ENCODE measurements around the gene ERC2.

Gene ERC2

GRCh38 chr3:56209982-56210751 lies 258.1 kb downstream of the ERC2 start:
- no peak for DNase-seq
- intact Hi-C loops (cut with DNase I), result no loop called here

GRCh38 chr3:56207922-56208321 lies 260.3 kb downstream of the ERC2 start:
- intact Hi-C loops (cut with DNase I), result no loop called here
- DNase-seq, result no peak

- intact Hi-C loops (cut with DNase I), result no loop called here
- DNase-seq, result no peak
Observed at GRCh38 chr3:56205406-56205805, 262.9 kb downstream of the ERC2 start.

- DNase-seq, result no peak
- intact Hi-C loops (cut with DNase I), result no loop called here
Observed at GRCh38 chr3:56202997-56203396, 265.3 kb downstream of the ERC2 start.

GRCh38 chr3:56201407-56201806 lies 266.9 kb downstream of the ERC2 start:
- no peak for DNase-seq
- intact Hi-C loops (cut with DNase I), result no loop called here

GRCh38 chr3:56200251-56200650 lies 268.0 kb downstream of the ERC2 start:
- intact Hi-C loops (cut with DNase I), result no loop called here
- peak in 40 of 42 donors; percentile 4 to 84 (median 45) for DNase-seq

GRCh38 chr3:56197991-56198390 lies 270.3 kb downstream of the ERC2 start:
- intact Hi-C loops (cut with DNase I), result no loop called here
- DNase-seq, result no peak

GRCh38 chr3:56197259-56197965 lies 270.9 kb downstream of the ERC2 start:
- no peak for DNase-seq

GRCh38 chr3:56196700-56197099 lies 271.6 kb downstream of the ERC2 start:
- intact Hi-C loops (cut with DNase I), result no loop called here

More at GRCh38 chr3:56197259-56197965, 270.9 kb downstream of the ERC2 start:
- intact Hi-C loops (cut with DNase I), result no loop called here

GRCh38 chr3:56193519-56193918 lies 274.7 kb downstream of the ERC2 start:
- intact Hi-C loops (cut with DNase I), result no loop called here
- DNase-seq, result no peak

More at GRCh38 chr3:56196700-56197099, 271.6 kb downstream of the ERC2 start:
- no peak for DNase-seq

- intact Hi-C loops (cut with DNase I), result no loop called here
- DNase-seq, result no peak
Observed at GRCh38 chr3:56192001-56192400, 276.3 kb downstream of the ERC2 start.

GRCh38 chr3:56190771-56191305 lies 277.4 kb downstream of the ERC2 start:
- intact Hi-C loops (cut with DNase I), result no loop called here
- no peak for DNase-seq

- DNase-seq, result no peak
Observed at GRCh38 chr3:56190130-56190529, 278.1 kb downstream of the ERC2 start.

GRCh38 chr3:56189536-56189935 lies 278.7 kb downstream of the ERC2 start:
- intact Hi-C loops (cut with DNase I), result no loop called here
- no peak for DNase-seq

More at GRCh38 chr3:56190130-56190529, 278.1 kb downstream of the ERC2 start:
- intact Hi-C loops (cut with DNase I), result no loop called here

GRCh38 chr3:56188201-56188600 lies 280.1 kb downstream of the ERC2 start:
- DNase-seq, result no peak
- intact Hi-C loops (cut with DNase I), result no loop called here

- DNase-seq, result no peak
- intact Hi-C loops (cut with DNase I), result no loop called here
Observed at GRCh38 chr3:56187051-56187450, 281.2 kb downstream of the ERC2 start.

GRCh38 chr3:56185827-56186226 lies 282.4 kb downstream of the ERC2 start:
- intact Hi-C loops (cut with DNase I), result no loop called here
- no peak for DNase-seq

- DNase-seq, result no peak
Observed at GRCh38 chr3:56183529-56183928, 284.7 kb downstream of the ERC2 start.

GRCh38 chr3:56180433-56180832 lies 287.8 kb downstream of the ERC2 start:
- no peak for DNase-seq
- intact Hi-C loops (cut with DNase I), result no loop called here

More at GRCh38 chr3:56183529-56183928, 284.7 kb downstream of the ERC2 start:
- intact Hi-C loops (cut with DNase I), result no loop called here

- DNase-seq, result peak in 16 of 42 donors; percentile 2 to 37 (median 14)
- intact Hi-C loops (cut with DNase I), result no loop called here
Observed at GRCh38 chr3:56173601-56174000, 294.7 kb downstream of the ERC2 start.

All from head of caudate nucleus (tissue), 42 donors.